ENCODE measurements around the gene NAV1.

DNA sequence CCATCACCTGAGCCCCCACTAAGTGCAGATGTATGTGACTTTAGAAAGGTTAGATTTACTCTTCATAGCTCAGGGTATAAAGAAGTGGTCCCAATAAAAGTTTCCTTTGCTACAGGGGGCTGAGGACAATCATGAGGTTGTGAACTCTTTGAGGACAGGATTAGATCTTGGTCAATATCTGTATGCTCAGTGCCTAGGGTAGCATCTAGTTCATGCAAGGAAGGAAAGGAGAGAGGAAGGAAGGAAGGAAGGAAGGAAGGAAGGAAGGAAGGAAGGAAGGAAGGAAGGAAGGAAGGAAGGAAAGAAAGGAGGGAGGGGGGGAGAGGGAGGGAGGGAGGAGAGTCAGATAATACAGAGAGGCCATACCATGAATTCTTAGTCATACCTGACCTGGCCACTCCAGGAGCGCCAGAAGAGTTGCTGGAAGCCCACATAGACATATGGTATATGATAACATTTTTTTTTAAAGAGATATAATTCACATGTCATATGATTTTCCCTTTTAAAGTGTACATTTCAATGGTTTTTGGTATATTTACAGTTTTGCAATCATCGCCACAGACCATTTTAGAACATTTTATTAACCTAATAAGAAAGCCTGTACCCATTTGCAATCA is 22.3 kb upstream of the NAV1 start:
- no peak for TF ChIP-seq CTCF (IDR thresholded peaks at IDR 0.05; ENCODE audit: insufficient read depth, low read length)
- TF ChIP-seq GABPA (IDR thresholded peaks at IDR 0.05; ENCODE audit: low read depth) = no peak
- TF ChIP-seq, protein P1, sequence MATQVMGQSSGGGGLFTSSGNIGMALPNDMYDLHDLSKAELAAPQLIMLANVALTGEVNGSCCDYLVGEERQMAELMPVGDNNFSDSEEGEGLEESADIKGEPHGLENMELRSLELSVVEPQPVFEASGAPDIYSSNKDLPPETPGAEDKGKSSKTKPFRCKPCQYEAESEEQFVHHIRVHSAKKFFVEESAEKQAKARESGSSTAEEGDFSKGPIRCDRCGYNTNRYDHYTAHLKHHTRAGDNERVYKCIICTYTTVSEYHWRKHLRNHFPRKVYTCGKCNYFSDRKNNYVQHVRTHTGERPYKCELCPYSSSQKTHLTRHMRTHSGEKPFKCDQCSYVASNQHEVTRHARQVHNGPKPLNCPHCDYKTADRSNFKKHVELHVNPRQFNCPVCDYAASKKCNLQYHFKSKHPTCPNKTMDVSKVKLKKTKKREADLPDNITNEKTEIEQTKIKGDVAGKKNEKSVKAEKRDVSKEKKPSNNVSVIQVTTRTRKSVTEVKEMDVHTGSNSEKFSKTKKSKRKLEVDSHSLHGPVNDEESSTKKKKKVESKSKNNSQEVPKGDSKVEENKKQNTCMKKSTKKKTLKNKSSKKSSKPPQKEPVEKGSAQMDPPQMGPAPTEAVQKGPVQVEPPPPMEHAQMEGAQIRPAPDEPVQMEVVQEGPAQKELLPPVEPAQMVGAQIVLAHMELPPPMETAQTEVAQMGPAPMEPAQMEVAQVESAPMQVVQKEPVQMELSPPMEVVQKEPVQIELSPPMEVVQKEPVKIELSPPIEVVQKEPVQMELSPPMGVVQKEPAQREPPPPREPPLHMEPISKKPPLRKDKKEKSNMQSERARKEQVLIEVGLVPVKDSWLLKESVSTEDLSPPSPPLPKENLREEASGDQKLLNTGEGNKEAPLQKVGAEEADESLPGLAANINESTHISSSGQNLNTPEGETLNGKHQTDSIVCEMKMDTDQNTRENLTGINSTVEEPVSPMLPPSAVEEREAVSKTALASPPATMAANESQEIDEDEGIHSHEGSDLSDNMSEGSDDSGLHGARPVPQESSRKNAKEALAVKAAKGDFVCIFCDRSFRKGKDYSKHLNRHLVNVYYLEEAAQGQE (IDR thresholded peaks at IDR 0.05; ENCODE audit: insufficient replicate concordance, low read depth) = no peak

Measured in HL-60 (cell line).